Neural cell (in vitro differentiated cells): ENCODE data around the gene TBX2. TPM values are rescaled to one million over a fixed set of nuclear protein-coding genes. Genes with fewer than 3 reads are reported as not detected.

Experiments used
- H2AFZ ChIP-seq: fragments of 200-600, 300-800 bp; sonication (generic), shearing (Covaris generic); 2 replicates; pipeline ENCODE4 v1.6.0; 2014; ENCODE audit warnings: low read depth, mild to moderate bottlenecking, antibody characterized with exemption, low read length, moderate library complexity
- H3F3A ChIP-seq: fragments of 200-600 bp; shearing (Covaris generic); 2 replicates; pipeline ENCODE4 v1.6.1; 2016; ENCODE audit warnings: mild to moderate bottlenecking, moderate library complexity, mixed read lengths, antibody characterized with exemption, low read length; ENCODE audit not compliant: insufficient read depth, poor library complexity, severe bottlenecking
- H3K27ac ChIP-seq: fragments of 200-600, 300-800 bp; sonication (generic), shearing (Covaris generic); 2 replicates; pipeline ENCODE4 v1.5.1; 2014; ENCODE audit warnings: mild to moderate bottlenecking, low read length, moderate library complexity
- H3K27me3 ChIP-seq: fragments of 300-800, 200-600 bp; sonication (generic), shearing (Covaris generic); 2 replicates; pipeline ENCODE4 v1.6.0; 2014; ENCODE audit warnings: mild to moderate bottlenecking, low read depth, low read length, moderate library complexity; ENCODE audit not compliant: insufficient read depth
- H3K36me3 ChIP-seq: fragments of 300-800, 200-600 bp; sonication (generic), shearing (Covaris generic); 2 replicates; pipeline ENCODE4 v1.5.1; 2014; ENCODE audit warnings: mild to moderate bottlenecking, antibody characterized with exemption, low read length, moderate library complexity; ENCODE audit not compliant: insufficient read depth
- H3K4me2 ChIP-seq: fragments of 300-800, 200-600 bp; sonication (generic), shearing (Covaris generic); 2 replicates; pipeline ENCODE4 v1.6.0; 2014; ENCODE audit warnings: mild to moderate bottlenecking, low read length
- H3K4me3 ChIP-seq: fragments of 300-800, 200-600 bp; sonication (generic), shearing (Covaris generic); 2 replicates; pipeline ENCODE4 v1.5.1; 2014; ENCODE audit warnings: mild to moderate bottlenecking, low read length, moderate library complexity
- H3K79me2 ChIP-seq: fragments of 200-600 bp; shearing (Covaris generic); replicated peaks from 2 replicates; pipeline ENCODE4 v1.6.0; 2014; ENCODE audit warnings: mild to moderate bottlenecking, low read length, moderate library complexity; ENCODE audit not compliant: insufficient read depth
- H3K9ac ChIP-seq: fragments of 300-800, 200-600 bp; sonication (generic), shearing (Covaris generic); 2 replicates; pipeline ENCODE4 v1.6.1; 2016; ENCODE audit warnings: mild to moderate bottlenecking, low read length, mixed read lengths
- H3K9me2 ChIP-seq: fragments of 200-600 bp; shearing (Covaris generic); 2 replicates; pipeline ENCODE4 v1.6.1; 2016; ENCODE audit warnings: mild to moderate bottlenecking, low read length, mixed read lengths; ENCODE audit not compliant: insufficient read depth
- H3K9me3 ChIP-seq: fragments of 200-600, 300-800 bp; sonication (generic), shearing (Covaris generic); 2 replicates; pipeline ENCODE4 v1.6.1; 2016; ENCODE audit warnings: mild to moderate bottlenecking, mixed run types, low read length, moderate library complexity, mixed read lengths
- H4K20me1 ChIP-seq: fragments of 200-600 bp; shearing (Covaris generic); 2 replicates; pipeline ENCODE4 v1.6.1; 2016; ENCODE audit warnings: mild to moderate bottlenecking, mixed run types; ENCODE audit not compliant: insufficient read depth
- EP300 ChIP-seq: fragments of 450-650 bp; conservative IDR thresholded peaks from 2 replicates; pipeline ENCODE4 v1.6.1; 2014; ENCODE audit warnings: antibody characterized with exemption, mild to moderate bottlenecking, moderate library complexity; ENCODE audit not compliant: poor library complexity, severe bottlenecking
- EZH2 ChIP-seq: fragments of 200-600, 300-800 bp; shearing (Covaris generic), sonication (generic); IDR thresholded peaks from 2 replicates; pipeline ENCODE4 v1.6.1; 2014; ENCODE audit warnings: antibody characterized with exemption, low read length, borderline replicate concordance, mild to moderate bottlenecking; ENCODE audit not compliant: insufficient read depth, poor library complexity, severe bottlenecking
- MXI1 ChIP-seq: fragments of 450-650 bp; conservative IDR thresholded peaks from 2 replicates; pipeline ENCODE4 v1.6.1; 2014; ENCODE audit warnings: antibody characterized with exemption, mild to moderate bottlenecking; ENCODE audit not compliant: poor library complexity, severe bottlenecking
- POLR2AphosphoS5 ChIP-seq: IDR thresholded peaks from 2 replicates; pipeline ENCODE4 v1.6.1; 2012
- RAD21 ChIP-seq: fragments of 450-650 bp; conservative IDR thresholded peaks from 2 replicates; pipeline ENCODE4 v1.6.1; 2014; ENCODE audit warnings: antibody characterized with exemption, mild to moderate bottlenecking, moderate library complexity
- REST ChIP-seq: IDR thresholded peaks from 2 replicates; pipeline ENCODE4 v1.6.1; 2012; ENCODE audit warnings: borderline replicate concordance
- SMC3 ChIP-seq: fragments of 450-650 bp; conservative IDR thresholded peaks from 2 replicates; pipeline ENCODE4 v1.6.1; 2014; ENCODE audit warnings: antibody characterized with exemption, mild to moderate bottlenecking, moderate library complexity; ENCODE audit not compliant: poor library complexity
- TAF1 ChIP-seq: IDR thresholded peaks from 2 replicates; pipeline ENCODE4 v1.6.1; 2012; ENCODE audit warnings: low read depth
- polyA plus RNA-seq: library from polyadenylated mRNA; depleted of rRNA; stranded (reverse); fragments of >200 nt; gene quantifications from 2 replicates; pipeline ENCODE4 v1.2.3, GENCODE V29; 2014
- TF ChIP-seq, protein P1 (sequence below): fragments of 450-650 bp; IDR thresholded peaks from 2 replicates; pipeline ENCODE4 v1.5.1; 2014; ENCODE audit warnings: antibody characterized with exemption, mild to moderate bottlenecking, moderate library complexity; ENCODE audit not compliant: poor library complexity, severe bottlenecking

TBX2 gene
- polyA plus RNA-seq, 1 donor from 2014 or later: not detected

GRCh38 chr17:61363601-61364462 is 35.8 kb upstream of the TBX2 start:
- no peaks in the 10 kb centered on the region for H3F3A ChIP-seq
- H3K9ac ChIP-seq: no peak overlapping the region
- H3K27me3 ChIP-seq: no peaks in the 10 kb centered on the region
- no peak overlapping the region for H3K4me2 ChIP-seq
- no peaks in the 10 kb centered on the region for H3K36me3 ChIP-seq
- H3K79me2 ChIP-seq: no peaks in the 10 kb centered on the region
- no peaks in the 10 kb centered on the region for H4K20me1 ChIP-seq
- H3K9me3 ChIP-seq: no peaks in the 10 kb centered on the region
- H3K27ac ChIP-seq: no peak overlapping the region
- H2AFZ ChIP-seq: no peak overlapping the region
- no peaks in the 10 kb centered on the region for H3K9me2 ChIP-seq
- H3K4me3 ChIP-seq: no peak overlapping the region
- TF ChIP-seq REST (no peak), EZH2 (no peak), MXI1 (no peak), SMC3 (no peak), POLR2AphosphoS5 (no peak), TAF1 (no peak), EP300 (no peak), RAD21 (no peak)
- TF ChIP-seq, protein P1, sequence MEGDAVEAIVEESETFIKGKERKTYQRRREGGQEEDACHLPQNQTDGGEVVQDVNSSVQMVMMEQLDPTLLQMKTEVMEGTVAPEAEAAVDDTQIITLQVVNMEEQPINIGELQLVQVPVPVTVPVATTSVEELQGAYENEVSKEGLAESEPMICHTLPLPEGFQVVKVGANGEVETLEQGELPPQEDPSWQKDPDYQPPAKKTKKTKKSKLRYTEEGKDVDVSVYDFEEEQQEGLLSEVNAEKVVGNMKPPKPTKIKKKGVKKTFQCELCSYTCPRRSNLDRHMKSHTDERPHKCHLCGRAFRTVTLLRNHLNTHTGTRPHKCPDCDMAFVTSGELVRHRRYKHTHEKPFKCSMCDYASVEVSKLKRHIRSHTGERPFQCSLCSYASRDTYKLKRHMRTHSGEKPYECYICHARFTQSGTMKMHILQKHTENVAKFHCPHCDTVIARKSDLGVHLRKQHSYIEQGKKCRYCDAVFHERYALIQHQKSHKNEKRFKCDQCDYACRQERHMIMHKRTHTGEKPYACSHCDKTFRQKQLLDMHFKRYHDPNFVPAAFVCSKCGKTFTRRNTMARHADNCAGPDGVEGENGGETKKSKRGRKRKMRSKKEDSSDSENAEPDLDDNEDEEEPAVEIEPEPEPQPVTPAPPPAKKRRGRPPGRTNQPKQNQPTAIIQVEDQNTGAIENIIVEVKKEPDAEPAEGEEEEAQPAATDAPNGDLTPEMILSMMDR: no peak

GRCh38 chr17:61364463-61364846 is 35.2 kb upstream of the TBX2 start:
- H3K79me2 ChIP-seq: no peaks in the 10 kb centered on the region

More at GRCh38 chr17:61364463-61364846, 35.2 kb upstream of the TBX2 start:
- Histone ChIP-seq H3K36me3 (no peaks in the 10 kb centered on the region), H3K9me2 (no peaks in the 10 kb centered on the region), H3K9me3 (no peaks in the 10 kb centered on the region), H3K4me2 (no peak overlapping the region), H2AFZ (no peak overlapping the region), H3K9ac (no peak overlapping the region), H3F3A (no peaks in the 10 kb centered on the region), H3K27ac (no peak overlapping the region), H3K4me3 (no peak overlapping the region), H3K27me3 (no peaks in the 10 kb centered on the region), H4K20me1 (no peaks in the 10 kb centered on the region)
- TF ChIP-seq POLR2AphosphoS5: no peak
